SKM-1 (cell line): ENCODE results near the gene FRG2C.
"Not testable (repeated sequence)": the region's sequence is repeated elsewhere in the genome, so short reads cannot be mapped to it uniquely, and the experiment has no call there.

Source experiments
- DNase-seq: peaks from one replicate; lab custom pipeline; 2025; ENCODE audit not compliant: unreplicated experiment; lab: John Stamatoyannopoulos, UW

The FRG2C gene

DNA sequence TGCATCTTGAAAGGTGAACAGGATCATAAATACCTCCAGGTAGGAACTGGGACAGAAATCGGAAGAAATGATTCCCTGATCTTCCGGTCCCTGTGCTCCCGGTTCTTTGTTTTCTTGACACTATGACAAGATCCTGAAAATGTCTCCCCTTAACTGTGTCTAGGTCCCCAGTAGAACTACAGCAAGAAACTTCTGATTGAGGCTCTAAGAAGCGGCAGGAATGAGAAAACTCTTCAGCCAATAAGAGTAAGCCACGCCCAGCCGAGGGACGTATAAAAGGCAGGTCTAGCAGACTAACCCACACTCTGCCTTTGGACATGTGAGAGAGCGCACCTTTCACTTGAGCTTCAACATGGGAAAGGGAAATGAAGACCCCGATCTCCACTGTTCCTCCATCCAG is at the start of gene FRG2C:
Gene FRG2C, plus strand, starts transcription at position 301 of the 400 bp plus-strand sequence. Its CDS starts 52 bp downstream, at position 353.
- DNase-seq, result not testable (repeated sequence)

DNA sequence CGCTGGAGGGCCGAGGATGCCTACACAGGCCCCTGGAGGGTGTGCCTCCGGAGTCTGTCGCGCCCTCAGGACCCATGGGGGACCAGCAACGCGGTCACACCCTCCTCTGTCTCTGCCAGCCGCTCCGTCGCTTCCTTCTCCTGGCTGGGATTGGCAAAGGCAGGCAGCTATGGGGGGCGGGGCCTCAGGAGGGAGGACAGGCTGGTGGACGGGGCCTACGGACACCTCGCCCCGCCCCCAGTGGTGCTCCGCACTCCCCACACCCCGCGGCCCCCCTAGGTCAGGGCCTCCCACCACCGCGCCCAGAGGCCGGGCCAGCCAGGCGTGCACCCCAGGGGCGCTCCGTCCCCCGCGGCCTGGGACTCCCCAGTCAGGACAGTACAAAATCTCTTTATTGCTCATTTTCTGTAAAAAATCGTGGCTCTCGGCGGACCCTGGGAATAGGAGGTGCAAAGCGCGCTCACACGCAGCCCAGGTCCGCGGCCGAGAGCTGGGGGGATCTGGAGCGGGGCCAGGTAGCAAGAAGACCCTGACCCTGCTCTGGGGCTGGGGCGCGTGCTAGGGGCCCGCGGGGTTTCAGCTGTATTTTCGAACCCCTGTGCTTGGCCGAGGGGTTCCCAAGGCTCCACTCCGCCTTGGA is 45.3 kb upstream of the FRG2C start:
- DNase-seq, result not testable (repeated sequence)

GRCh38 chr3:75619481-75620031 is 44.6 kb upstream of the FRG2C start:
- not testable (repeated sequence) for DNase-seq

DNA sequence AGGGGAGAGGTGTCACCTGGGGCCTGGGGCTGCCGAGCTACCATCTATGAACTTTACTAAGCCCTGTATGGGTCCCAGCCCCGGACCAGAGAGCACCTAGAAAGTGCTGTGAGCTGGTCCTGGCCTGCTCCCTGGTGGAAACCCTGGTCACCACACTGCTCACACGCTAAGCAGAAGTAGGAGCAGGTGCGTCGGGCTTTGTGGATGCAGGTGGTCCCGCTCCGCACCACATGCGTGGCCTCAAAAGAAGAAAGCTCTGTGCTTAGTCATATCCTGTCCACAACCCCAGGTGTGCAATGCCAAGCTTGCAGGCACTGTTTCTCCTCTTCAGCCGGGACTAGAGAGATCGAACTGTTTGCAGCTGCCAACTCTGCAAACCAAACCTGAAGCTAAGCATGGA is 42.4 kb upstream of the FRG2C start:
- not testable (repeated sequence) for DNase-seq

DNA sequence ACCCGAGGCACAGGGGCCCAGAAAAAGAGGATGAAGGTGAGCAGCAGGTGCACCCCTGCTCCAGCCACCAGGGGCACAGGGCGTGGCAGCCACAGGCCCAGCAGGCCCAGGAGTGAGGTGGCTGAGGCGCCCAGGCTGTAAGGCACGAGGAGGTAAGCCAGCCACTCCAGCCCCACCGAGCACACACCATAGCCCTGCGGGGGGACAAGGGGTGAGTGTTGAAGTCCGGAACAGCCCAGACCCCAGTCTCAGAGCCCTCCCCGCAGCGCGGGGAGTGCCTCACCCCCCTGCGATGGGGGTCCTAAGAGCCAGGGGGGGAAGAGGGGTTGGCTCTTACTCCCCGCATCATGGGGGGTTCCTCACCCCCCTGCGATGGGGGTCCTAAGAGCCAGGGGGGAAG is 40.5 kb upstream of the FRG2C start:
- not testable (repeated sequence) for DNase-seq

GRCh38 chr3:75630887-75631535 is 33.1 kb upstream of the FRG2C start:
- DNase-seq, result not testable (repeated sequence)

DNA sequence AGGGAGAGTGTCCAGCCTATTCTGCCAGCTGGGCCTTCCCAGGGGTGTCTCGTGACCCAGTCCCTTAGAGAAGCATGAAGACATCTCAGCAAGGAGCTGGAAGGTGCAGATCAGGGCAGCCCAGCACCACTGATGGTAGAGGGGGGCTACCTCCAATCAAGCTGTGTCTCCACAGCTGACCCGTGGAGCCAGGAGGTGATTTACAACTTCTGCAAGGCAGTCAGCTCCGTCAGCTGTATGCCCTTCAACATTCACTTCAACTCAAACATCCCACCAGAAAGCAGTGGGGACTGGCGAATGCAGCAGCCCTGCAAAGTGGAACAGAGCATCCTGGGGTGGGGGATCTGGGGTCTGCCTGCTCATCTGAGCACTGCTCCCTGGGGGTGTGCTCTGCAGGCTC is 32.6 kb upstream of the FRG2C start:
- no peak for DNase-seq

- DNase-seq, result not testable (repeated sequence)
These were observed 25.2 kb upstream of the FRG2C start for GRCh38 chr3:75638947-75639346.

- DNase-seq, result not testable (repeated sequence)
These were observed 23.0 kb upstream of the FRG2C start for GRCh38 chr3:75641107-75641517.

GRCh38 chr3:75643031-75643800 is 20.9 kb upstream of the FRG2C start:
- not testable (repeated sequence) for DNase-seq

DNA sequence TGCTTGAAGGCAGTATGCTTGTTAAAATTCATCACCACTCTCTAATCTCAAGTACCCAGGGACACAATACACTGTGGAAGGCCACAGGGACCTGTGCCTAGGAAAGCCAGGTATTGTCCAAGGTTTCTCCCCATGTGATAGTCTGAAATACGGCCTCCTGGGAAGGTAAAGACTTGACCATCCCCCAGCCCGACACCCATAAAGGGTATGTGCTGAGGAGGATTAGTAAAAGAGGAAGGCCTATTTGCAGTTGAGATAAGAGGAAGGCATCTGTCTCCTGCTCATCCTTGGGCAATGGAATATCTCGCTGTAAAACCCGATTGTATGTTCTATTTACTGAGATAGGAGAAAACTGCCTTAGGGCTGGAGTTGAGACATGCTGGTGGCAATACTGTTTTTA is 18.6 kb upstream of the FRG2C start:
- not testable (repeated sequence) for DNase-seq

DNA sequence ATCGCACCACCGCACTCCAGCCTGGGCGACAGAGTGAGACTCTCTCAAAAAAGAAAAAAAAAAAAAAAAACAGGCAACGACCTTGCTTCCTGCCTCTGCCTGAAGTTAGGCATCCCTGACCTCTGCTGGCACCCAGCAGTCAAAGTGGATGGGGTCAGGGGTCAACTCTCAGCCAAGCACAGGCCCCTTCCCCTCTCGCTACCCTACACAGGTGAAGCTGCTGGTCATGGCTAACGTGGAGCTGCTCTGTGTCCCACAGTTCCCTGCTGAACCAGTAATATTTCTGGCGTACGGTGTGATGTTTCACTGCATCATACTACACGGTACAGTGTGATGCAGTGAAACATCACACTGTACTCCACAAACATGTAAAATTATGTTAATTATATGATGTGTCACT is 13.9 kb upstream of the FRG2C start:
- no peak for DNase-seq

DNA sequence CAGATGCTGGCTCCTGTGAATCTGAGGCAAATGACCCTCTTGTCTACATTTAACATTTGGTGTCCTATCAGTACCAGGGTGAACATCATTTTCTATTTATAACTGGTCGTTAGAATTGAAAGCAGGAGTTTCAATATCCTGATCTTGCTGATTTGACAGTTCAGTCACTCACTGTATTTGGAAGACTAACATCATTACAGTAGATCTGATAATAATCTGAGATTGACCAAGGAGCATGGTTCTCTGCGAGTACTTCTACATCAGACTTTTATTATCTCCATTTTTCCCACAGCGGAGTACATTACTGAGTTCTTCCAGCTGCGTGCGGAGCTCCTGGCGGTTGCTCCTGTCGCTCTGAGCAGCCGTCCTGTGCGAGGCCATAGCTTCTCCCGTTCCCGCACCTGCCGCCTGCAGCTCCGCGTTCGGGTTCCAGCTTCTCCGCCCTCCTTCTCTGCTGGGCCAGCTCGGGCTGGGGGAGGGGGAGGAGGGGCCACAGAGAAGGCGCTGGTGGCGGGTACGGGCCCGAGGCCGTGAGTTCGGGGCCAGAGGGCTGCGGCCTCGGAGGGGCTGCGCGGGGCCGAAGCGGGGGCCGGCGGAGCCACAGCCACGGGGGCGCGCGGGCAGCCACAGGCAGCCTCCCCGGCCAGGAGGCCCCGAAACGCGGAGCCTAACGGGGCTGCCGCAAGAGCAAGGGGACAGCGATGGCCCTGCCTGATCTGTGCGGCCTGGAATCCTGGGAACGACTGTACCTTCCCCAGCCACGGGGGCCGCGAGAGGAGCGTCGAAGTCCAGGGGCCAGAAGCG is 8.8 kb upstream of the FRG2C start:
- DNase-seq, result not testable (repeated sequence)

DNA sequence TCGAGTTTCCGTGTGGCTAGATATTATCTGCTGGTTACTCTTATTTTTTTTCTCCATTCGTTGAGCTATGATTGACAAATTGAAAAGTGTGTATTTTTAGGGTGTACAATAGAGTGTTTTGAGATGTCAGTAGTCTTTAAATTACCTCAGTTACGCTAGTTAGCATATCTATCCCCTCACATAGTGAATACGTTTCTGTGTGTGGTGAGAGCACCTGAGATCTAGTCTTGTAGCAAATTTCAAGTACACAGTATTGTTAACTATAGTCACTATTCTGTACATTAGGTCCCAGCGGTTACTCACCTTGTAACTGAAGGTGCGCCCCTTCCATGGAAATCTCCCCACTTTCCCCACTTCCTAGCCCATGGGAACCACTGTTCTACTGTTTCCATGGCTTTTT is 8.2 kb upstream of the FRG2C start:
- DNase-seq, result not testable (repeated sequence)

DNA sequence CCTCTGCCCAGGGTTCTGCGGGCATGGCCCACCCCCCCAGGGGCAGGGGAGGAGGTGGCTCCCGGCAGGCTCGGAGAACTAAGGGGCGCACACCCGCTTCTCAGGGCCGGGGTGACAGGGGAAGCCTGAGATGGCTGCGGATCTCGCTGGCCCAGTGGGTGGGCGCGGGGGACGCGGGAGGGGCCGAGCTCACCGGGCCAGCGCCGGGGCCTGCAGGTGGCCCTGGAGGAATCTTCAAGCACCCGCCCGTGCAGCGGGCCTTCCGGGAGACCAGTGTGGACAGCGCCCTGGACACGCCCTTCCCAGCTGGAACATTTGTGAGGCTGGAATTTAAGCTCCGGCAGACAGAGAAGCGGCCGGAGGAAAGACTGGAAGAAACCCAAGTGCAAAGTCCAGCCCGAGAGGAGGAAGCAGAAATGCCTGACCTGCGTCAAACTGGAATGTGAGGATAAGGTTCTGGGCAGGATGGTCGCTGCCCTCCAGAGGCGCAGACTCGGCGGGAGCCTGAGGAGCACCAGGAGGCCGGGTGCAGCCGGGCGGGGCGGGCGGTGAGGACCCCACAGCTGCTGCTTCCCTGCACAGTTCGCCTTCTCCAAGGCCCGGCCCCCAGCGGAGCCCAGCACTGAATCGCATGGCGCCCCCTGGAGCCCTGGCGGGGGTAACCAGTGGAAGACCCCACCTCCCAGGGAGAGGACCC is 5.6 kb upstream of the FRG2C start:
- not testable (repeated sequence) for DNase-seq

DNA sequence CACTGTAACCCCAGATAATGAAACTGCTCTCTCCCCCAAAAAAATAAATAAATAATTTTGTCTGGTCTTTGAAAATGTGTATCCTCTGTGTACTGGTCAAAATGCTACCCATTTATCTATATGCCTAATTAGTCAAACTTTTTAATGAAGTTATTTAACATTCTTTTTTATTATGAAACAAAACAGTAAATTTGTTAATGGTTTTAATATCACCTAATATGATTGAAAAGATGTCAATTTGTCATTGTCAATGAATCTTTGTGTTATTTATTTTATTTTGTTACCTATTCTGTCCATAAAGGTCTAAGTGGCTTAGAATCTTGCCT is 5.1 kb upstream of the FRG2C start:
- DNase-seq, result not testable (repeated sequence)

DNA sequence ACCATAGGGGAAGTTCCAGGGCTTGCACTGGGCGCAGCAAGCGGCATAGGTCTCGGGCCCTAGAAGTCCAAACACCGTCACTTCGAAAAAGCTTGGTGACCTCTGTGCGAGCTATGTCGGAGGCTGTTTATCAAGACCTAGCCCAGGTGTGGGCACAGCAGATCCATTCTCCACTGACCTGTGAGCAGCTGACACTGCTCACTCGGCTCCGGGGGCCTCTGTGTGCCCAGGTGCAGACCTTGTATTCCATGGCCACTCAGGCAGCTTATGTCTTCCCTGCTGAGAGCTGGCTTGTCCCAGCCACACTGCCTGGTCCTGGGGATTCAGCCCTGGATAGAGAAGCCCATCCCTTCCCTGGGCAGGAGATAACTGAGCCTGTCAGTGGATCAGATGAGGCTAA is 1.5 kb downstream of the FRG2C start:
- DNase-seq, result not testable (repeated sequence)

DNA sequence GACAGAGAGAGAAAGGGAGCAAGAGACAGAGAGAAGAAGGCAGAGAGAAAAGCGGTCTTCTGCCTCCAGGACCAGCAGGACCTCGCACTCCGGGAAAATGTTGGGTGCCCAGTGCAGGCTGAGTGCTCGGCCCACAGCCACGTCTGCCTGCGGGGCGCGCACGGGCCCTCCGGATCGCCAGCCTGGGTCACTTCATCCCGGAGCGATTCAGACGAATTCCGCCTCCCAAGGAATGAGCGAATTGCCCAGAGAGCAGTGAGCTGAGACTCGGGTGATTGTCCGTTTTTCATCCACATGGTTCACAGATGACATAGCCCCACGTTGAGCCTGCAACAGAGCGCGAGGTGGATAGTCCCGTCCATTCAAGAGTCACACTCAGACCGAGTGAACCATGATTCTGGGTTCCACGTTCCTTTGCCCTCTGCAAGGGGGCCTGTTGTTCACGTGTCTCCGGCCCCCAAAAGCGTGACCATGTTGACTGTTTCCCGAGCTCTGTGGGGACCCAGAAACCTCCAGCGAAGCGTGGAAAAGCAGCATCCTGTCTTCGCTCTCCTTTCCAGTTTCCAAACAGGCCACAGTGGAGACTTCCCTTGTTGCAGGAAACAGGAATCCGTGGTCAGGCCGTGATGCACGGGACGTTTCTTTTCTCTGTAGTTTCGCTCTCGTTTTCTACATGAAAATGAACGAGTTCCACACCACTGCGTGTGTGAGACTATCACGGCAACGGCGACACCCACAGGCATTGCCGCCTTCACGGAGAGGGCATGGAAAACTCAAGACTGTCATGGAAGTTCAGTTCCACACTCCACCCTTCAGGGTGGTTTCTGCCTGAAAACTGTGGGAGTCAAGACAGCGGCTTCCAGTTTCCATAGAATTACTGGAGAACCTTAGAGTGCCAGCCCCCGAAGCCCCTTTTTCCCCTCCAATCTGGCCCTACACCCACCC is 3.9 kb downstream of the FRG2C start:
- not testable (repeated sequence) for DNase-seq

DNA sequence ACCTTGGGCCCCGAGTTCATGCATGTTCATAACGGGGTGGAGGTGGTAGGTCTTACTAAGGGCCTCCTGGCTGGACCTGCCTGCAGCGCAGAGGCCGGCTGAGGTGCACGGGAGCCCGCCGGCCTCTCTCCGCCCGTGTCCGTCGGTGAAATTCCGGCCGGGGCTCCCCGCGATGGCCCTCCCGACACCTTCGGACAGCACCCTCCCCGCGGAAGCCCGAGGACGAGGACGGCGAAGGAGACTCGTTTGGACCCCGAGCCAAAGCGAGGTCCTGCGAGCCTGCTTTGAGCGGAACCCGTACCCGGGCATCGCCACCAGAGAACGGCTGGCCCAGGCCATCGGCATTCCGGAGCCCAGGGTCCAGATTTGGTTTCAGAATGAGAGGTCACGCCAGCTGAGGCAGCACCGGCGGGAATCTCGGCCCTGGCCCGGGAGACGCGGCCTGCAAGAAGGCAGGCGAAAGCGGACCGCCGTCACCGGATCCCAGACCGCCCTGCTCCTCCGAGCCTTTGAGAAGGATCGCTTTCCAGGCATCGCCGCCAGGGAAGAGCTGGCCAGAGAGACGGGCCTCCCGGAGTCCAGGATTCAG is 4.7 kb downstream of the FRG2C start:
- not testable (repeated sequence) for DNase-seq
